A673 (cell line): ENCODE results near the gene GALNT12. TPM values are rescaled to one million over a fixed set of nuclear protein-coding genes. Genes with fewer than 3 reads are reported as not detected.
A peak's percentile ranks its signal among the peaks of the same experiment; 100 is the strongest.

Experiments
- BruUV-seq: library from RNA; stranded (reverse); fragments of 400-500 nt; replicated peaks from 2 replicates; lab custom pipeline; 2021; lab: Mats Ljungman, UMichigan
- CTCF ChIA-PET: fragments of 300-600 bp; sonication (Branson Sonifier 250); formaldehyde crosslinking; loops from one replicate; lab custom pipeline; 2022; ENCODE audit warnings: antibody characterized with exemption; lab: Charles Lee
- POLR2A ChIA-PET: fragments of 300-600 bp; sonication (Branson Sonifier 250); formaldehyde crosslinking; loops from one replicate; lab custom pipeline; 2022; ENCODE audit warnings: antibody characterized with exemption; ENCODE audit not compliant: low non-redundant PET; lab: Charles Lee
- DNase-seq: peaks from one replicate; pipeline ENCODE4 v3.0.0-alpha.2; 2015; ENCODE audit warnings: low spot score
- H3K27ac ChIP-seq: fragments of 200-600 bp; sonication (generic); 2 replicates; pipeline ENCODE4 v1.5.1; 2016; ENCODE audit warnings: mixed run types, low read depth, mild to moderate bottlenecking, mixed read lengths, antibody characterized with exemption, low read length; ENCODE audit not compliant: poor library complexity, severe bottlenecking
- H3K27me3 ChIP-seq: fragments of 200-600 bp; sonication (generic); replicated peaks from 2 replicates; pipeline ENCODE4 v1.6.1; 2017; ENCODE audit warnings: mixed run types, low read depth, mild to moderate bottlenecking, mixed read lengths, antibody characterized with exemption, low read length; ENCODE audit not compliant: insufficient read depth, poor library complexity
- H3K36me3 ChIP-seq: fragments of 200-600 bp; sonication (generic); 2 replicates; pipeline ENCODE4 v1.6.1; 2016; ENCODE audit warnings: mixed run types, mild to moderate bottlenecking, mixed read lengths, antibody characterized with exemption, low read length; ENCODE audit not compliant: insufficient read depth, poor library complexity, severe bottlenecking
- H3K4me1 ChIP-seq: fragments of 200-600 bp; sonication (generic); 2 replicates; pipeline ENCODE4 v1.6.1; 2017; ENCODE audit warnings: mixed run types, mild to moderate bottlenecking, mixed read lengths, antibody characterized with exemption, low read length; ENCODE audit not compliant: insufficient read depth, poor library complexity, severe bottlenecking
- H3K4me3 ChIP-seq: fragments of 200-600 bp; sonication (generic); 2 replicates; pipeline ENCODE4 v1.5.1; 2016; ENCODE audit warnings: low read depth, mixed run types, mild to moderate bottlenecking, mixed read lengths, low read length; ENCODE audit not compliant: poor library complexity, severe bottlenecking
- H3K9me3 ChIP-seq: fragments of 200-600 bp; sonication (generic); 2 replicates; pipeline ENCODE4 v1.6.1; 2016; ENCODE audit warnings: mixed run types, low read depth, mild to moderate bottlenecking, mixed read lengths, antibody characterized with exemption, low read length; ENCODE audit not compliant: poor library complexity, severe bottlenecking
- EZH2 ChIP-seq: fragments of 200-600 bp; sonication (generic); IDR thresholded peaks from 2 replicates; pipeline ENCODE4 v1.6.1; 2017; ENCODE audit warnings: borderline replicate concordance, low read depth, mild to moderate bottlenecking, mixed read lengths, antibody characterized with exemption, low read length; ENCODE audit not compliant: poor library complexity, severe bottlenecking
- intact Hi-C: fragments of 100-400 bp; cut with micrococcal nuclease; formaldehyde crosslinking; loops from one replicate; pipeline ENCODE4 v1.10.0; 2022; ENCODE audit not compliant: unreplicated experiment
- total RNA-seq: library from RNA; stranded (reverse); gene quantifications from 2 replicates; pipeline ENCODE4 v1.2.3, GENCODE V29; 2021
- TF ChIP-seq, protein P1 (sequence below): fragments of 300-800, 200-600 bp; sonication (generic); conservative IDR thresholded peaks from 2 replicates; pipeline ENCODE4 v1.5.1; 2017; ENCODE audit warnings: low read depth, mild to moderate bottlenecking, antibody characterized with exemption, low read length, moderate library complexity, mixed read lengths

The GALNT12 gene
- total RNA-seq, 1 experiment from 2014 or later: 0.54 TPM

DNA sequence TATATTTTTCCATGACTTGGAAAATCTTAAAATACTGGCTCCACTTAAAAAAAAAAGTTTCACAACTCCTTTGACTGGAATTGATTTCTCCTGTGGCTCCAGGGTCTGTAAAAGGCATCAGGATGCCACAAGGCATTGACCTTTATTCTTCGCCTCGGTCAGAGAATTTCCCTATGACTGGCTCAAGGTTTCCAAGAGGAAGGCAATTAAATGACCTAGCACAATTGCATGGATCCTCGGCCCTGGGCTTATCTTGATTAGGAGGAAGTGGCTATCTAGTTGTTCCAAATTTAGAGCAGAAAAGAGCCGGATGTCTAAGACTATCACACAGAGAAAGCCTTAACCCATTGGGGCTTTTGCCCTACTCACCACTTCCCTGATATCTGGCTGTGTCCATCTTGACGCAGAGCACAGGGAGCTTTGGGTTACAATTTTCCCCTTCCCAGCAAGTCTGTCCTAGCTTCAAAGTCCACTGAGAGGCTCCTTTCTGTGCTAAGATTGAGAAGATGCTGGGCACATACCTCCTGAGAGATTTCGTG is 79.3 kb downstream of the GALNT12 start:
- Histone ChIP-seq H3K36me3 (no peaks in the 10 kb centered on the region), H3K27me3 (peaks cover 5% of the 10 kb centered on the region), H3K9me3 (no peaks in the 10 kb centered on the region), H3K4me1 (no peaks in the 10 kb centered on the region), H3K27ac (no peak overlapping the region), H3K4me3 (no peak overlapping the region)
- intact Hi-C loops: no loop called here
- BruUV-seq: no TSS peak
- no peak for DNase-seq
- no peak for TF ChIP-seq EZH2
- TF ChIP-seq, protein P1, sequence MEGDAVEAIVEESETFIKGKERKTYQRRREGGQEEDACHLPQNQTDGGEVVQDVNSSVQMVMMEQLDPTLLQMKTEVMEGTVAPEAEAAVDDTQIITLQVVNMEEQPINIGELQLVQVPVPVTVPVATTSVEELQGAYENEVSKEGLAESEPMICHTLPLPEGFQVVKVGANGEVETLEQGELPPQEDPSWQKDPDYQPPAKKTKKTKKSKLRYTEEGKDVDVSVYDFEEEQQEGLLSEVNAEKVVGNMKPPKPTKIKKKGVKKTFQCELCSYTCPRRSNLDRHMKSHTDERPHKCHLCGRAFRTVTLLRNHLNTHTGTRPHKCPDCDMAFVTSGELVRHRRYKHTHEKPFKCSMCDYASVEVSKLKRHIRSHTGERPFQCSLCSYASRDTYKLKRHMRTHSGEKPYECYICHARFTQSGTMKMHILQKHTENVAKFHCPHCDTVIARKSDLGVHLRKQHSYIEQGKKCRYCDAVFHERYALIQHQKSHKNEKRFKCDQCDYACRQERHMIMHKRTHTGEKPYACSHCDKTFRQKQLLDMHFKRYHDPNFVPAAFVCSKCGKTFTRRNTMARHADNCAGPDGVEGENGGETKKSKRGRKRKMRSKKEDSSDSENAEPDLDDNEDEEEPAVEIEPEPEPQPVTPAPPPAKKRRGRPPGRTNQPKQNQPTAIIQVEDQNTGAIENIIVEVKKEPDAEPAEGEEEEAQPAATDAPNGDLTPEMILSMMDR: no peak
- ChIA-PET CTCF (no interaction called here), POLR2A (no interaction called here)

DNA sequence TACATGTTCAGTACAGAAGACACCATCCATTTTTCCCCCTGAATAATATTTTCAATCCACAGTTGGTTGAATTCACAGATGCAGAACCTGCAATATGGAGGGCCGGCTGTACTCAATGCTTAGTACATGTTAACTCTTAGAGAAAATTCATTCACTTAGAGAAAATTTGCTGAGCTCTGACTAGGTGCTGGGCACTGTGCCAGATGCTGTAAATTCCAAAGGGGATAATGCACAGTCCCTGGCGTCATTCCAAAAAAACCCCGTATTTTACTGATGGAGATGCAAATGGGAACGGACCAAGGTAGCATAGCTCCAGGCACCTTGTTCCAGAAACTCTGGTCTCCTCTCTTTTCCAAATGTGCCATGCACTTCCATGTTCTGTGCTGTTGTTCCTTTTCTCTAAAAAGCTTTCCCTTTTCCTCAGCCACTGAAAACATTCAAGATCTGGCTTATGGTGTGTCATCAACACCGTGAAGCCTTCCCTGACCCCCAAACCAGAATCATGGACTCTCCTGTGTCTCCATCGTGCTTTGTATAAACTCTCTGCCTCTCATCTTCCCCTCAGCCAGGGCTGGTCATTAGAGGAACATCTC is 80.5 kb downstream of the GALNT12 start:
- intact Hi-C loops: no loop called here
- H3K36me3 ChIP-seq: no peaks in the 10 kb centered on the region
- DNase-seq: peak; percentile 75
- no peaks in the 10 kb centered on the region for H3K4me1 ChIP-seq
- no TSS peak for BruUV-seq
- H3K9me3 ChIP-seq: no peaks in the 10 kb centered on the region
- TF ChIP-seq, protein P1: no peak
- ChIA-PET CTCF (no interaction called here), POLR2A (interaction anchor here (0.6 kb wide), 1 partner anchor 1045 kb away, joined by 11 read pairs; no protein-coding TSS in a partner anchor)
- peaks cover 5% of the 10 kb centered on the region for H3K27me3 ChIP-seq
- no peak overlapping the region for H3K27ac ChIP-seq
- H3K4me3 ChIP-seq: no peak overlapping the region

DNA sequence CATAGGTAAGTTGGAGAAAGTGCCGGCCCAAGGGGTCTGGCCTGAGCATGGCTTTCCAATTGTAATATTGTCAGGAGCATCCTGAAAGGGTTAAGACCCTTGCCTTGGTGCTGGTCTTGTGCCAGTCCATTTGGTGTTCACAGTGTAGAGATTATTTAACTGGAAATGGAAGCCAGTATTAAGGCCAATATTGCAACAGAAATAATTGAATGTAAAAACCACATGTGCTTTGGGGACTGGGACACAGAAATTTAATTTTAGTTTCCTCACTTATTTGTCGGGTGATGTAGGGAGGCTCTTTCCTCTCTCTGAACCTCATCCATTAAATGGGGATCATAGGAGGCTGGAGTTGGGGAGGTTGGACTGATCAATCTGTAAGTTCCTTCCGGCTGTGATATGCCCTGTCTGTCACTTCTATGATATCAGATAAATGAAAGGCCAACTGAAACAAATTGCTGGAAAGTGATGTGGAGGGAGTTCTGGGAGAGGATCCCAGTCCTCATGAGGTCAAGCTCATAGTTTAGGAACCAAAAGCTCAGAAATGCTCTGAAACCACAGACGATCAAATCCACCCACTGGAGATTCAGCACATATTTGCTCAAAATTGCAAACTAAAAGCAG is 81.4 kb downstream of the GALNT12 start:
- H3K9me3 ChIP-seq: no peaks in the 10 kb centered on the region
- H3K36me3 ChIP-seq: no peaks in the 10 kb centered on the region
- H3K27me3 ChIP-seq: peaks cover 5% of the 10 kb centered on the region
- ChIA-PET POLR2A (no interaction called here), CTCF (no interaction called here)
- H3K27ac ChIP-seq: no peak overlapping the region
- H3K4me3 ChIP-seq: no peak overlapping the region
- DNase-seq: no peak
- H3K4me1 ChIP-seq: no peaks in the 10 kb centered on the region
- intact Hi-C loops: no loop called here
- BruUV-seq: no TSS peak
- TF ChIP-seq, protein P1: no peak
- no peak for TF ChIP-seq EZH2
